Calu3 (cell line): ENCODE results near the gene C2orf76. TPM values are rescaled to one million over a fixed set of nuclear protein-coding genes. Genes with fewer than 3 reads are reported as not detected.
A peak's percentile ranks its signal among the peaks of the same experiment; 100 is the strongest.
"Not testable (repeated sequence)": the region's sequence is repeated elsewhere in the genome, so short reads cannot be mapped to it uniquely, and the experiment has no call there.

ENCODE experiments used
- BruUV-seq: library from RNA; stranded (reverse); fragments of 400-500 nt; replicated peaks from 2 replicates; lab custom pipeline; 2021; lab: Mats Ljungman, UMichigan
- CTCF ChIA-PET: fragments of 300-600 bp; sonication (Branson Sonifier 250); formaldehyde crosslinking; loops from one replicate; lab custom pipeline; 2022; ENCODE audit warnings: antibody characterized with exemption; lab: Charles Lee
- DNase-seq: peaks from one replicate; pipeline ENCODE4 v3.0.0; 2022
- H3K27ac Mint-ChIP-seq: one replicate; pipeline ENCODE4 v1.8.0; 2022; ENCODE audit warnings: mixed read lengths; ENCODE audit not compliant: unreplicated experiment
- H3K27me3 Mint-ChIP-seq: one replicate; pipeline ENCODE4 v1.8.0; 2022; ENCODE audit warnings: mixed read lengths; ENCODE audit not compliant: unreplicated experiment
- H3K36me3 Mint-ChIP-seq: one replicate; pipeline ENCODE4 v1.8.0; 2022; ENCODE audit warnings: mild to moderate bottlenecking, moderate library complexity, mixed read lengths; ENCODE audit not compliant: insufficient read depth, unreplicated experiment
- H3K4me1 Mint-ChIP-seq: one replicate; pipeline ENCODE4 v1.8.0; 2022; ENCODE audit warnings: mild to moderate bottlenecking, low read depth, mixed read lengths; ENCODE audit not compliant: unreplicated experiment
- H3K4me3 Mint-ChIP-seq: one replicate; pipeline ENCODE4 v1.8.0; 2022; ENCODE audit warnings: mild to moderate bottlenecking, low read depth, moderate library complexity, mixed read lengths; ENCODE audit not compliant: unreplicated experiment
- H3K9me3 Mint-ChIP-seq: one replicate; pipeline ENCODE4 v1.8.0; 2022; ENCODE audit warnings: low read depth, mixed read lengths; ENCODE audit not compliant: unreplicated experiment
- intact Hi-C: fragments of 100-400 bp; cut with micrococcal nuclease; formaldehyde crosslinking; loops from one replicate; pipeline ENCODE4 v1.10.0; 2022; ENCODE audit not compliant: unreplicated experiment
- total RNA-seq: library from RNA; stranded (reverse); gene quantifications from 2 replicates; pipeline ENCODE4 v1.2.3, GENCODE V29; 2022
- TF ChIP-seq, protein P1 (sequence below): fragments of 200-600 bp; IDR thresholded peaks from one replicate; pipeline ENCODE4 v1.8.0; 2022; ENCODE audit warnings: antibody characterized with exemption; ENCODE audit not compliant: unreplicated experiment

Gene C2orf76
- total RNA-seq, 1 experiment from 2014 or later = 7.1 TPM

DNA sequence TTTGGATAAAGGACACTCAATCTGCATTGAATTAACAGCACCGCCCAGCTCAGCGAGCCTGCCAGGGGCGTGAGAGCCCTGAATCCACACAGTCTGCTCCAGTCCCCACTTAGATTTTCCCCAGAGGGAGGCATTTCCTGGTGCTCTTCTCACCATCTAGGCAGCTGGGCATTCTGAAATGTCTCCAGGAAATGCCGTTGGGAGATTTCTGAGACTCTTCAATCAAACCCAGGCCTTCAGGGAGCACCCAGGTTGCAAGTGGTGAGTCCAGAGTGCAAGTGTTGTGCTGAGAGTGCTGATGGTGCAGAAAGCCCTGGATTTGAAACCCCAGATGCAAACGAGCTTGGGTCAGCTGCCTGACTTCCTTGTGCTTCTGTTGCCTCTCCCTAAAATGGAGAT is 41.6 kb upstream of the C2orf76 start:
- intact Hi-C loops = no loop called here

GRCh38 chr2:119407430-119408220 is 41.0 kb upstream of the C2orf76 start:
- Mint-ChIP-seq H3K9me3 (no peaks in the 10 kb centered on the region), H3K36me3 (peaks cover 5% of the 10 kb centered on the region), H3K27me3 (no peaks in the 10 kb centered on the region), H3K4me1 (no peaks in the 10 kb centered on the region), H3K4me3 (no peak overlapping the region), H3K27ac (no peak overlapping the region)
- no TSS peak for BruUV-seq
- TF ChIP-seq, protein P1, sequence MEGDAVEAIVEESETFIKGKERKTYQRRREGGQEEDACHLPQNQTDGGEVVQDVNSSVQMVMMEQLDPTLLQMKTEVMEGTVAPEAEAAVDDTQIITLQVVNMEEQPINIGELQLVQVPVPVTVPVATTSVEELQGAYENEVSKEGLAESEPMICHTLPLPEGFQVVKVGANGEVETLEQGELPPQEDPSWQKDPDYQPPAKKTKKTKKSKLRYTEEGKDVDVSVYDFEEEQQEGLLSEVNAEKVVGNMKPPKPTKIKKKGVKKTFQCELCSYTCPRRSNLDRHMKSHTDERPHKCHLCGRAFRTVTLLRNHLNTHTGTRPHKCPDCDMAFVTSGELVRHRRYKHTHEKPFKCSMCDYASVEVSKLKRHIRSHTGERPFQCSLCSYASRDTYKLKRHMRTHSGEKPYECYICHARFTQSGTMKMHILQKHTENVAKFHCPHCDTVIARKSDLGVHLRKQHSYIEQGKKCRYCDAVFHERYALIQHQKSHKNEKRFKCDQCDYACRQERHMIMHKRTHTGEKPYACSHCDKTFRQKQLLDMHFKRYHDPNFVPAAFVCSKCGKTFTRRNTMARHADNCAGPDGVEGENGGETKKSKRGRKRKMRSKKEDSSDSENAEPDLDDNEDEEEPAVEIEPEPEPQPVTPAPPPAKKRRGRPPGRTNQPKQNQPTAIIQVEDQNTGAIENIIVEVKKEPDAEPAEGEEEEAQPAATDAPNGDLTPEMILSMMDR = peak; percentile 77
- DNase-seq = peak; percentile 62
- CTCF ChIA-PET = no interaction called here
- intact Hi-C loops = loop anchor here (1.0 kb wide), 2 partner anchors 69 to 253 kb away; no protein-coding TSS in a partner anchor

More for the DNA sequence above, 41.6 kb upstream of the C2orf76 start:
- Mint-ChIP-seq H3K4me3 (no peak overlapping the region), H3K27ac (no peak overlapping the region), H3K9me3 (no peaks in the 10 kb centered on the region), H3K36me3 (peaks cover 5% of the 10 kb centered on the region), H3K27me3 (no peaks in the 10 kb centered on the region), H3K4me1 (no peaks in the 10 kb centered on the region)
- DNase-seq = no peak
- CTCF ChIA-PET = no interaction called here
- TF ChIP-seq, protein P1 = no peak
- BruUV-seq = no TSS peak

GRCh38 chr2:119405151-119405550 is 38.5 kb upstream of the C2orf76 start:
- Mint-ChIP-seq H3K4me1 (no peaks in the 10 kb centered on the region), H3K27ac (no peak overlapping the region), H3K9me3 (no peaks in the 10 kb centered on the region), H3K27me3 (no peaks in the 10 kb centered on the region), H3K36me3 (peaks cover 5% of the 10 kb centered on the region), H3K4me3 (no peak overlapping the region)
- TF ChIP-seq, protein P1 = no peak
- no peak for DNase-seq
- intact Hi-C loops = no loop called here
- CTCF ChIA-PET = no interaction called here
- no TSS peak for BruUV-seq

DNA sequence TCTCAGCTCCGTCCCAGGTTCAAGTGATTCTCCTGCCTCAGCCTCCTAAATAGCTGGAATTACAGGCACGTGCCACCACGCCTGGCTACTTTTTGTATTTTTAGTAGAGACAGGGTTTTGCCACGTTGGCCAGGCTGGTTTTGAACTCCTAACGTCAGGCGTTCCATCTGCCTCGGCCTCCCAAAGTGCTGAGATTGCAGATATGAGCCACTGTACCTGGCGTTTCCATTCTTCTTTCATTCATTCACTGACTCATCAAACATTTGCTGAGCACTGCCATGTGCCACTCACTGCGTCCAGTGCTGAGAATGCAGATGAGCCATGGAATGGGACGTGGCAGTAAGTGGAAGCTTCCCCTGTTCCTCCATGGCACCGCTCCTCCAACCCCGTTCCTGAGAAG is 37.0 kb upstream of the C2orf76 start:
- H3K27ac Mint-ChIP-seq, H3K27me3 Mint-ChIP-seq, H3K36me3 Mint-ChIP-seq, H3K9me3 Mint-ChIP-seq, H3K4me3 Mint-ChIP-seq, BruUV-seq, H3K4me1 Mint-ChIP-seq, intact Hi-C loops, DNase-seq: not testable (repeated sequence)
- CTCF ChIA-PET = interaction anchor here (0.5 to 1.1 kb wide), 2 partner anchors 12 to 202 kb away, joined by 3 to 7 read pairs; no protein-coding TSS in a partner anchor
